Endothelial cell of umbilical vein (primary cell): Measurements from ENCODE around the gene IL12B. TPM values are rescaled to one million over a fixed set of nuclear protein-coding genes. Genes with fewer than 3 reads are reported as not detected.

Experiments used
- BruUV-seq: library from RNA; stranded (reverse); fragments of 400-500 nt; replicated peaks from 2 replicates; lab custom pipeline; 2021; lab: Mats Ljungman, UMichigan
- CTCF ChIA-PET: fragments of 300-600, 350-600 bp; sonication (Branson Sonifier 250); formaldehyde crosslinking; loops from one replicate; lab custom pipeline; 2021; ENCODE audit warnings: antibody characterized with exemption, inconsistent platforms; lab: Charles Lee
- POLR2A ChIA-PET: fragments of 300-600, 350-600 bp; sonication (Branson Sonifier 250); formaldehyde crosslinking; loops from one replicate; lab custom pipeline; 2021; ENCODE audit warnings: antibody characterized with exemption, inconsistent platforms; lab: Charles Lee
- DNase-seq: peaks from one replicate; pipeline ENCODE4 v3.0.0-alpha.2; 2011; ENCODE audit warnings: low read depth, low spot score
- FAIRE-seq: peaks from 2 replicates; lab custom pipeline; 2011; peaks lifted over from hg19 to GRCh38; lab: Jason Lieb, UNC
- H2AFZ ChIP-seq: 2 replicates; pipeline ENCODE4 v1.6.0; 2012; ENCODE audit warnings: low read depth, low read length, control low read depth, inconsistent platforms
- H3K27ac ChIP-seq: 2 replicates; pipeline ENCODE4 v1.5.1; 2011; ENCODE audit warnings: low read depth, mild to moderate bottlenecking, control low read depth, low read length, moderate library complexity; ENCODE audit not compliant: insufficient read depth
- H3K27me3 ChIP-seq, 2 experiments: 2 replicates each; pipeline versions ENCODE4 v1.6.0 to v1.6.1; 2011; ENCODE audit warnings: low read length in 2 of 2, mixed read lengths in 1 of 2; ENCODE audit not compliant: control insufficient read depth in 2 of 2, insufficient read depth in 2 of 2
- H3K36me3 ChIP-seq, 2 experiments: 2 replicates in 1 of 2; 3 replicates in 1 of 2; pipeline ENCODE4 v1.5.1; 2011; ENCODE audit warnings: low read length in 2 of 2, mild to moderate bottlenecking in 1 of 2, moderate library complexity in 1 of 2; ENCODE audit not compliant: control insufficient read depth in 2 of 2, insufficient read depth in 2 of 2; ENCODE audit errors: extremely low read depth in 1 of 2
- H3K4me1 ChIP-seq: 3 replicates; pipeline ENCODE4 v1.5.1; 2011; ENCODE audit warnings: mild to moderate bottlenecking, low read length; ENCODE audit not compliant: control insufficient read depth, insufficient read depth; ENCODE audit errors: extremely low read depth
- H3K4me2 ChIP-seq: 2 replicates; pipeline ENCODE4 v1.6.1; 2011; ENCODE audit warnings: low read length, control low read depth, mixed read lengths; ENCODE audit not compliant: insufficient read depth
- H3K4me3 ChIP-seq, 3 experiments: fragments of 200-600 bp in 1 of 3; sonication (generic), shearing (Covaris generic) in 1 of 3; replicated peaks in 1 of 3; 2 replicates each; pipeline ENCODE4 v1.5.1; 2011 to 2016; ENCODE audit warnings: control low read depth in 3 of 3, low read length in 3 of 3, mild to moderate bottlenecking in 2 of 3, inconsistent platforms in 1 of 3, low read depth in 1 of 3, moderate library complexity in 1 of 3; ENCODE audit not compliant: insufficient read depth in 1 of 3
- H3K79me2 ChIP-seq: 2 replicates; pipeline ENCODE4 v1.6.0; 2012; ENCODE audit warnings: low read length, inconsistent platforms; ENCODE audit not compliant: control insufficient read depth, insufficient read depth
- H3K9ac ChIP-seq: replicated peaks from 2 replicates; pipeline ENCODE3; 2011; ENCODE audit warnings: low read length, control low read depth; ENCODE audit not compliant: insufficient read depth; ENCODE audit errors: extremely low read depth
- H3K9me1 ChIP-seq: replicated peaks from 3 replicates; pipeline ENCODE4 v1.6.0; 2011; ENCODE audit warnings: mild to moderate bottlenecking, low read length; ENCODE audit not compliant: control insufficient read depth, insufficient read depth; ENCODE audit errors: extremely low read depth
- H3K9me3 ChIP-seq: replicated peaks from 2 replicates; pipeline ENCODE4 v1.5.1; 2012; ENCODE audit warnings: low read length, inconsistent platforms; ENCODE audit not compliant: control insufficient read depth, insufficient read depth
- H4K20me1 ChIP-seq: replicated peaks from 2 replicates; pipeline ENCODE3; 2011; ENCODE audit warnings: mild to moderate bottlenecking, low read length; ENCODE audit not compliant: control insufficient read depth, insufficient read depth; ENCODE audit errors: extremely low read depth
- CTCF ChIP-seq, 2 donors: IDR thresholded peaks; 1 replicate in 1 of 2; 2 replicates in 1 of 2; pipeline ENCODE4 v1.5.1; 2011; ENCODE audit warnings: low read length in 2 of 2, mild to moderate bottlenecking in 2 of 2, moderate library complexity in 2 of 2, control low read depth in 1 of 2, inconsistent platforms in 1 of 2, low read depth in 1 of 2; ENCODE audit not compliant: insufficient read depth in 1 of 2; ENCODE audit errors: extremely low read depth in 1 of 2
- EZH2 ChIP-seq: IDR thresholded peaks from 2 replicates; pipeline ENCODE4 v1.6.1; 2012; ENCODE audit warnings: borderline replicate concordance, low read depth, mild to moderate bottlenecking, moderate library complexity, low read length, inconsistent platforms; ENCODE audit not compliant: severe bottlenecking
- FOS ChIP-seq: IDR thresholded peaks from 2 replicates; pipeline ENCODE4 v1.6.1; 2011; ENCODE audit warnings: mild to moderate bottlenecking, low read length, moderate library complexity, borderline replicate concordance; ENCODE audit not compliant: insufficient read depth
- GATA2 ChIP-seq: IDR thresholded peaks from 2 replicates; pipeline ENCODE4 v1.7.0; 2011; ENCODE audit warnings: low read depth, mild to moderate bottlenecking, moderate library complexity, mixed read lengths, low read length; ENCODE audit not compliant: insufficient read length, insufficient read depth
- JUN ChIP-seq: IDR thresholded peaks from 2 replicates; pipeline ENCODE4 v1.6.1; 2011; ENCODE audit warnings: borderline replicate concordance, low read depth; ENCODE audit not compliant: insufficient read length, insufficient read depth
- MAX ChIP-seq: IDR thresholded peaks from 2 replicates; pipeline ENCODE4 v1.6.1; 2011; ENCODE audit not compliant: insufficient read depth, insufficient read length
- MYC ChIP-seq: IDR thresholded peaks from one replicate; pipeline ENCODE4 v1.6.1; 2011; ENCODE audit warnings: mild to moderate bottlenecking, low read depth, low read length
- POLR2A ChIP-seq: IDR thresholded peaks from 2 replicates; pipeline ENCODE4 v1.6.1; 2012; ENCODE audit warnings: low read depth, mild to moderate bottlenecking, control low read depth, low read length
- POLR2AphosphoS5 ChIP-seq: IDR thresholded peaks from 2 replicates; pipeline ENCODE4 v1.6.1; 2012; ENCODE audit warnings: low read depth, mild to moderate bottlenecking, control low read depth, low read length, moderate library complexity; ENCODE audit not compliant: insufficient read depth
- dilution Hi-C: fragments of 300-500 bp; cut with MboI; formaldehyde crosslinking; loops from one replicate; pipeline ENCODE4 v1.15.0; 2019; ENCODE audit warnings: low sequenced_read_pairs; ENCODE audit not compliant: extremely low pct_ligation_motif_present
- intact Hi-C: fragments of 100-400 bp; cut with micrococcal nuclease; formaldehyde crosslinking; loops from one replicate; pipeline ENCODE4 v1.10.0; 2022
- polyA plus RNA-seq, 4 experiments: library from polyadenylated mRNA; depleted of rRNA in 3 of 4; stranded (reverse) in 3 of 4; unstranded in 1 of 4; fragments of >200 nt; gene quantifications; 2 replicates each; pipeline versions ENCODE4 v1.2.1 to v1.2.3, GENCODE V29; 2011 to 2012; ENCODE audit warnings: missing spikeins in 1 of 4
- total RNA-seq: library from RNA; stranded (reverse); gene quantifications from 2 replicates; pipeline ENCODE4 v1.2.3, GENCODE V29; 2021

The IL12B gene
- total and polyA plus RNA-seq, 2 donors (not counting 3 experiments of a cell fraction or from before 2014, with no cell fraction given) = not detected

- ChIA-PET POLR2A (no interaction called here), CTCF (interaction anchor here (2.2 kb wide), 1 partner anchor 17 kb away, joined by 7 read pairs; no protein-coding TSS in a partner anchor)
- no peaks in the 10 kb centered on the region for H3K9me3 ChIP-seq
- H2AFZ ChIP-seq = no peak overlapping the region
- no peaks in the 10 kb centered on the region for H3K9me1 ChIP-seq
- H3K27ac ChIP-seq = no peak overlapping the region
- dilution Hi-C loops = no loop called here
- BruUV-seq = no TSS peak
- intact Hi-C loops = no loop called here
- no peaks in the 10 kb centered on the region for H3K4me1 ChIP-seq
- DNase-seq (no peak), FAIRE-seq (no peak)
- no peaks in the 10 kb centered on the region for H4K20me1 ChIP-seq
- H3K4me3 ChIP-seq = no peak overlapping the region
- no peaks in the 10 kb centered on the region for H3K79me2 ChIP-seq
- no peak for TF ChIP-seq MAX
- no peak for TF ChIP-seq POLR2AphosphoS5
- TF ChIP-seq CTCF (IDR thresholded peaks at IDR 0.05; ENCODE audit: extremely low read depth in 1 of 2, insufficient read depth in 1 of 2, low read depth in 1 of 2, low read length in 2 of 2) = no peak
- TF ChIP-seq JUN = no peak
- TF ChIP-seq FOS = no peak
- no peak for TF ChIP-seq POLR2A
- TF ChIP-seq MYC = no peak
- no peak for TF ChIP-seq EZH2
- no peak for TF ChIP-seq GATA2
- H3K9ac ChIP-seq = no peak overlapping the region
- H3K36me3 ChIP-seq = no peaks in the 10 kb centered on the region
- H3K27me3 ChIP-seq = no peaks in the 10 kb centered on the region
- H3K4me2 ChIP-seq = no peak overlapping the region
These were observed 39.5 kb downstream of the IL12B start for GRCh38 chr5:159290741-159291140.
